Naive B cell (primary cell): ENCODE results near the gene TOM1L2. TPM values are rescaled to one million over a fixed set of nuclear protein-coding genes. Genes with fewer than 3 reads are reported as not detected.

Source experiments
- ATAC-seq, 2 donors: fragments of 150-1000 bp; cut with Tn5 transposase; 2 replicates each; pipeline ENCODE4 v1.10.0; 2021; ENCODE audit warnings: low read depth in 2 of 2, mild to moderate bottlenecking in 2 of 2, moderate library complexity in 2 of 2
- DNase-seq: peaks from one replicate; pipeline ENCODE4 v3.0.0; 2022
- H3K27ac Mint-ChIP-seq, 6 donors: one replicate each; pipeline ENCODE4 v1.8.0; 2020 to 2022; ENCODE audit warnings: mild to moderate bottlenecking in 6 of 6, mixed read lengths in 6 of 6, moderate library complexity in 5 of 6, inconsistent platforms in 2 of 6
- H3K27me3 Mint-ChIP-seq, 3 donors: one replicate each; pipeline ENCODE4 v1.8.0; 2021 to 2022; ENCODE audit warnings: mixed read lengths in 3 of 3, mild to moderate bottlenecking in 1 of 3
- H3K36me3 Mint-ChIP-seq, 2 donors: one replicate each; pipeline ENCODE4 v1.8.0; 2020 to 2022; ENCODE audit warnings: mixed read lengths in 2 of 2, inconsistent platforms in 1 of 2, mild to moderate bottlenecking in 1 of 2
- H3K4me1 Mint-ChIP-seq, 3 donors: one replicate each; pipeline ENCODE4 v1.8.0; 2020 to 2022; ENCODE audit warnings: mixed read lengths in 3 of 3, inconsistent platforms in 1 of 3, mild to moderate bottlenecking in 1 of 3, moderate library complexity in 1 of 3
- H3K4me3 Mint-ChIP-seq, 8 donors: one replicate each; pipeline ENCODE4 v1.8.0; 2020 to 2022; ENCODE audit warnings: mild to moderate bottlenecking in 8 of 8, mixed read lengths in 8 of 8, moderate library complexity in 8 of 8, inconsistent platforms in 2 of 8
- H3K9me3 Mint-ChIP-seq, 7 donors: one replicate each; pipeline ENCODE4 v1.8.0; 2020 to 2022; ENCODE audit warnings: mixed read lengths in 7 of 7, mild to moderate bottlenecking in 5 of 7, inconsistent platforms in 2 of 7, moderate library complexity in 1 of 7
- polyA plus RNA-seq, 6 donors: library from polyadenylated mRNA; unstranded; fragments of 300-500 nt; fragmentation: Illumina TruSeq; gene quantifications; one replicate each; pipeline ENCODE4 v1.2.3, GENCODE V29; 2021; ENCODE audit warnings: low read depth in 6 of 6

Gene TOM1L2
- polyA plus RNA-seq, 6 donors from 2014 or later: 2.5 to 7.0 (median 3.0) TPM

DNA sequence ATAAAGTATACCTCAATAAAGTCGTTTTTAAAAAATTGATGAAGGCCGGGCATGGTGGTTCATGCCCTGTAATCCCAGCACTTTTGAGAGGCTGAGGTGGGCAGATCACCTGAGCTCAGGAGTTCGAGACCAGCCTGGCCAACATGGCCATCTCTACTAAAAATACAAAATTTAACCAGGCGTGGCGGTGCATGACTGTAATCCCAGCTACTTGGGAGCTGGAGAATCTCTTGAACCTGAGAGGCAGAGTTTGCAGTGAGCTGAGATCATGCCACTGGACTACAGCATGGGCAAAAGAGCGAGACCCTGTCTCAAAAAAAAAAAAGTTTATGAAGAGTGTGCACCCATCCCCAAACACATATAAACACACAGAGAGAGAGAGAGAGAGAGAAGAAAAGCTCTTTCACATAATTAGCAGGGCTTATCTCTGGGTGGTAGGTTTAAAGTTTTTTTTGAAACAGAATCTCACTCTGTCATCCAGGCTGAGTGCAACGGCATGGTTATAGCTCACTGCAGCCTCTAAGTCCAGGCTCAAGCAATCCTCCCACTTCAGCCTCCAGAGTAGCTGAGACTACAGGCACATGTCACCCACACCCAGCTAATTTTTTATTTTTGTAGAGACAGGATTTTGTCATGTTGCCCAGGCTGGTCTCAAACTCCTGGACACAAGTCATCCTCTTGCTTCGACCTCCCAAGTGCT is 138.4 kb downstream of the TOM1L2 start:
- Mint-ChIP-seq H3K36me3 (no peaks in the 10 kb centered on the region), H3K27ac (peak overlapping the region in 5 of 6 donors; percentile 99 to 100 (median 100)), H3K27me3 (no peaks in the 10 kb centered on the region), H3K9me3 (no peaks in the 10 kb centered on the region), H3K4me1 (peaks cover 36 to 56% (median 55%) of the 10 kb centered on the region in 3 donors), H3K4me3 (peak overlapping the region; percentile 68 to 97 (median 88))
- ATAC-seq (no peak), DNase-seq (no peak)

DNA sequence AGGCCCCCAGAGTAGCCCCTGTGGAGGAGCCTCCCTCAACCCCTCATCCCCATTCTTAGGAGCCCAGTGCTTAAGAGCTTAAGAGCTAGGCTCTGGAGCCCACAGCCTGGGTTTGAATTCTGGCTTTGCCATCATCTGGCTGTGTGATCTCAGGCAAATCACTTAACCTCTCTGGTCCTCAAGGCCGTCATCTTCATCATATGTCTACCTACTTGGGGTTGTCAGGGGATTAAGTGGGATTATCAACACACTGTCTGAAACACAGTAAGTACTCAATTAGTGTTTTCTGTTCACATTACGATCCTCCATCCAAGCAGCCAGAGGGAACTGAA is 140.2 kb downstream of the TOM1L2 start:
- Mint-ChIP-seq H3K4me3 (peak overlapping the region in 1 of 8 donors; percentile 4), H3K27me3 (no peaks in the 10 kb centered on the region), H3K27ac (peak overlapping the region in 2 of 6 donors; percentile 56 to 66), H3K36me3 (no peaks in the 10 kb centered on the region), H3K9me3 (no peaks in the 10 kb centered on the region), H3K4me1 (peaks cover 35 to 47% (median 44%) of the 10 kb centered on the region in 3 donors)
- DNase-seq: no peak
- no peak for ATAC-seq

GRCh38 chr17:17831208-17832031 is 140.8 kb downstream of the TOM1L2 start:
- H3K9me3 Mint-ChIP-seq: no peaks in the 10 kb centered on the region
- H3K36me3 Mint-ChIP-seq: no peaks in the 10 kb centered on the region
- H3K4me1 Mint-ChIP-seq: peaks cover 39 to 51% (median 47%) of the 10 kb centered on the region in 3 donors
- DNase-seq: no peak
- H3K4me3 Mint-ChIP-seq: peak overlapping the region in 2 of 8 donors; percentile 39 to 40
- H3K27ac Mint-ChIP-seq: peak overlapping the region in 2 of 6 donors; percentile 65 to 76
- no peaks in the 10 kb centered on the region for H3K27me3 Mint-ChIP-seq
- ATAC-seq: no peak

DNA sequence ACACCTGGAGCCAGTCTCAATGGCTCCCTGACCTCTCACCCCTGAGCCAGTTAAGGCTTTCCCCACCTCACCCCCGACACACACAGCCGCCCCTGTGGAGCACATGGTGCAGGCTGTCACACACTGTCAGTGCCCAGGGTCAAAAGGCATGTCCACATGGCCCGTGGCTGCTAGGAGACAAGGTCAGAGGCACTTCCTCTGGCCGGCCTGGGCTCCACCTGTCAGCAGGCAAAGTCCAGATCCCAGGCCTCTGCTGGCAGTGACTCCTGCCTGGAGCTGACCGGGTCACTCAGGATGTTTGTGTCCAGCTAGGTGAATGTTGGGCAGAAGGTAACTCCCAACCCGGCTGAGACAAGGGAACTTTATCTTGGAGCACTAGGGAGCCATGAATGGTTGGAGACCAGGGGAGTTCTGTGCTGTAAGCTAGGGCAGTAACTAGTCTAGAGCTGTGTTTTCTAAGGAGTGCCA is 141.4 kb downstream of the TOM1L2 start:
- H3K27me3 Mint-ChIP-seq: no peaks in the 10 kb centered on the region
- DNase-seq (no peak), ATAC-seq (no peak)
- no peaks in the 10 kb centered on the region for H3K36me3 Mint-ChIP-seq
- H3K4me3 Mint-ChIP-seq: peak overlapping the region in 2 of 8 donors; percentile 39 to 40
- H3K4me1 Mint-ChIP-seq: peaks cover 42 to 53% (median 49%) of the 10 kb centered on the region in 3 donors
- peak overlapping the region in 1 of 6 donors; percentile 76 for H3K27ac Mint-ChIP-seq
- no peaks in the 10 kb centered on the region for H3K9me3 Mint-ChIP-seq

- Mint-ChIP-seq H3K27me3 (no peaks in the 10 kb centered on the region), H3K9me3 (no peaks in the 10 kb centered on the region), H3K4me1 (peaks cover 40 to 49% (median 46%) of the 10 kb centered on the region in 3 donors), H3K4me3 (no peak overlapping the region), H3K27ac (no peak overlapping the region), H3K36me3 (no peaks in the 10 kb centered on the region)
- ATAC-seq: no peak
- no peak for DNase-seq
Observed at GRCh38 chr17:17830269-17830567, 142.0 kb downstream of the TOM1L2 start.

DNA sequence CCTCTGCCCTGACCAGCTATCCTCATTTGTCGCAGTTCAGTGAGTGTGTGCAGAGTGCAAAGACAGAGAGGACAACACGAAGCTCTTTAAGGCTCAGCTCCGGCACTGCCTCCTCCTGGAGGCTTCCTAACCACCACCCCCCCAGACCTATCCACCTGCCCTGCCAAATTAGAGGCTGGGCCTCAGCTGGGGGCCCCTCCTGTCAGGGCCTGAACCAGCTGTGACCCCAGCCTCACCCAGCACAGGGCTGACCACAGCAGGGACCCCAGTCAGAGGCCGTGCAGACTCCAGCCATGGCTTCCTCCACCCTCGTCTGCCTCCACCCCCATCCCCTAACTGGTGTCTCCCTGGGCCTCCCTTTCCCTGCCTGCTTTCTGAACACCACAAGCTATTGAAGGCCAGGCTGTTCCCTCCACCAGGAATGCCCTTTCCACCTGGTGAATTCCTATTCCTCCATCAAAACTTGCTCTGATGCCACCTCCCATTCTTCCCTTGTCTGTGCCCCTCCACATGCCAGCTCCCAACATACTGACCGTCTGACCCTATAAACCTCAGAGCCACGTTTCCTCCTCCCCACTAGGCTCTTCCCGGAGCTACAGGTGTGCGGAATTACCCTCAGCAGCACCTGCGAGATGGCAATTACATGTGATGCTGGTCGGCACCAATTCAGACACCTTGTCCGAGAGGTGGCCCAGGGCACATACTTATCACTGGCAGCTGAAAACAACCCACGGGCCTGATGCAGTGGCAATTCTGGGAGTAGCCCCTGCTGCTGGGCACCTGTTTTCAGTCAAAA is 144.2 kb downstream of the TOM1L2 start:
- H3K4me3 Mint-ChIP-seq: peak overlapping the region in 1 of 8 donors; percentile 40
- H3K27me3 Mint-ChIP-seq: no peaks in the 10 kb centered on the region
- no peaks in the 10 kb centered on the region for H3K9me3 Mint-ChIP-seq
- H3K27ac Mint-ChIP-seq: peak overlapping the region in 1 of 6 donors; percentile 13
- ATAC-seq (no peak), DNase-seq (no peak)
- H3K4me1 Mint-ChIP-seq: peaks cover 36 to 47% (median 46%) of the 10 kb centered on the region in 3 donors
- no peaks in the 10 kb centered on the region for H3K36me3 Mint-ChIP-seq

DNA sequence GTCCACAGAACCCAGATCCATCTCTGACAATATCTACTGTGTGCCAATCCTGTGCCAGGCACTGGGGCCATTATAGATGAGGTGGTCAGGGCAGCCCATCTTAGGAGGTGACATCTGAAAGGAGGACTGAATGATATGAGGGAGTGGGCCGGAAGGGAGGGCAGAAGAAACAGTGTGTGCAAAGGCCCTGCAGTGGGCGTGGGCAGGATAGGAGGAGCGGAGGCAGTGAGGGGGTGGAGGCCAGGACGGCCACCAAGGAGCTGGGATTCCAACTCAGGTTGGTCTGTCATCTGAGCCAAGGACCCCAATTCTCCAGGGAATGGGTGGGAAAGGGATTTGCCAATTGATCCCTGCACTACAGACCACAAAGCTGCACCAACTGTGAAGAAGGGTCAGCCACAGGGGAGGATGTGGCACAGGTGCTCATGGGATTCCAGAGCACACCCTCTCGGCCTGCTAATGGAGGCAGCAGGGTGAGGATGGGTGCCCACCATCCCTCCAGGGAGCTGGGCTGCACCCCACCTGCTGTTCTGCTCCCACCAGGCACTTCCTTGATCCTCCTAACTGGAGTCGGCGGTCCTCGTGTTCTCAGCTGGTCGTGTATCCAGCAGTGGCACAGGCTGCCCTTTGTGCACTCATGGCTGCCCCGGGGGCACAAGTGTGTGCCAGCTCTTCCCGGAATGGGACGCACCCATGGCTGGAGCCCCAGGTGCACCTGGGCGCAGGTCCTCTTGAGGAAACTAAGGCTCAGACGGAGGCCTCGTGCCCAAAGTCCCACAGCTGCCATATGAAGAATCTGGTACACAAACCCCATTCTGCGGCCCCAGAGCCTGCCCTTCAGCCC is 145.0 kb downstream of the TOM1L2 start:
- Mint-ChIP-seq H3K36me3 (no peaks in the 10 kb centered on the region), H3K4me3 (peak overlapping the region in 3 of 8 donors; percentile 1 to 19 (median 7)), H3K9me3 (no peaks in the 10 kb centered on the region), H3K4me1 (peaks cover 41 to 51% (median 48%) of the 10 kb centered on the region in 3 donors), H3K27me3 (no peaks in the 10 kb centered on the region), H3K27ac (peak overlapping the region in 1 of 6 donors; percentile 13)
- DNase-seq (no peak), ATAC-seq (no peak)

DNA sequence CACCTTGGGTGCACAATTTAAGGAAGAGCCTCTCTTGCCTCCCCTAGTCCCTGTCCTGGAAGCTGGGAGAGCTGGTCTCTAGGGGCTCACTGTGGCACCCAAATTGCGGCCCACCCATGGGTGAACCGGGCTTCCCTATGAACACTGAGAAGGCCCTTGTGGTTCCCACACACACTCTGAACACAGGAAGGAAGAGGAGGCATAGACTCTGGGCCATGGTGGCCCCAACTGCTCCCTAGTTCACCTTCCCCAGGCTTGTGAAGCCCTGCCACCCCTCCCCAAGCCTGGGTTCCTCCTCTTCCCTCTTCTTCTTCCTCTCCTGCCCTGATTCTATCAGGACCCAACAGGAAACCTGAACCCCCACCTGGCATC is 145.9 kb downstream of the TOM1L2 start:
- Mint-ChIP-seq H3K27me3 (peaks cover 0 to under 1% (median 0%) of the 10 kb centered on the region in 3 donors), H3K4me3 (peak overlapping the region in 3 of 8 donors; percentile 7 to 61 (median 17)), H3K4me1 (peaks cover 39 to 53% (median 43%) of the 10 kb centered on the region in 3 donors), H3K9me3 (no peaks in the 10 kb centered on the region), H3K27ac (peak overlapping the region in 2 of 6 donors; percentile 1 to 74), H3K36me3 (no peaks in the 10 kb centered on the region)
- no peak for ATAC-seq
- no peak for DNase-seq

DNA sequence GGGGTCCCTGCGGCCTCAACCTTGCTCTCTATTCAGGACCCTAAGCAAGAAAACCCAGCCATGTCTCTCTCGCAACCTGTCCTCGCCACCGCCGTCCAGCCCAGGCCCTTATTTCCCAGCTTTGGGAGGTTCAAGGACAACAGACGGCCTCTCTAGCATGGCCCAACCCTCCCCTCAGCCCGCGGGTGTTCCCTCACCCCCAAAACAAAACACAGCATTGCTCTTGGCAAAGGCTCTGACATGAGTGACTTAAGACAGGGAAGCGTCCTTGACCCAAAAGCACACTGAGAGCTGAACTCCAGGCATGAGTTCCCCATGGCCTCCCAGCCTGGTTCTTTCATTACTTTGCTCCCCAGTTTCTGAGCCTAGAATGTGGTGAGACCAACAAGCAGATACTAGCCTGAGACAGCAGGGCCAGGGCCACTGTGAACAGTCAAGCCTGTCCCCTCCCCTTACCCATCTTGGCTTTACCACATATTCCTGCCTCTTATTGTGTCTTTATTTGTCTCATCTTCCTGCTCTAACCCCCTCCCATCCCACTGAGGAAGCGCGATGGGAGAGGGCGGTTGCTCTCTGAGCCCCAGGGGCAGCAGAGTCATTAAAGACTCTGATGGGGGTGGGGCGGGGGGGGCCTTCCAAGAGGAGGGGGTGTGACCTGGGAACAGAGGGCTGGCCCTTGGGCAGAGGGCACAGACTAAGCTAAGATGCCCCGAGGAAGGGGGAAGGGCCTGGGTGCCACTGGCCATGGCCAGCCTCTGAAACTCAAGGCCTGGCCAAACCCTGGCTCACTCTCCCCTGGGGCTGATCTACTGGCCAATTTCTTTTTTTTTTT is 147.2 kb downstream of the TOM1L2 start:
- Mint-ChIP-seq H3K9me3 (no peaks in the 10 kb centered on the region), H3K27me3 (peaks cover 0 to 4% (median 0%) of the 10 kb centered on the region in 3 donors), H3K27ac (peak overlapping the region in 4 of 6 donors; percentile 74 to 93 (median 80)), H3K4me1 (peaks cover 39 to 58% (median 48%) of the 10 kb centered on the region in 3 donors), H3K4me3 (peak overlapping the region; percentile 64 to 88 (median 76)), H3K36me3 (no peaks in the 10 kb centered on the region)
- DNase-seq (no peak), ATAC-seq (no peak)

GRCh38 chr17:17824119-17824782 is 147.9 kb downstream of the TOM1L2 start:
- H3K27me3 Mint-ChIP-seq: peaks cover 0 to 4% (median 0%) of the 10 kb centered on the region in 3 donors
- peak overlapping the region; percentile 48 to 93 (median 88) for H3K27ac Mint-ChIP-seq
- H3K9me3 Mint-ChIP-seq: no peaks in the 10 kb centered on the region
- peak overlapping the region; percentile 70 to 91 (median 88) for H3K4me3 Mint-ChIP-seq
- DNase-seq (no peak), ATAC-seq (peak; percentile 20 to 23)
- H3K4me1 Mint-ChIP-seq: peaks cover 39 to 58% (median 48%) of the 10 kb centered on the region in 3 donors
- no peaks in the 10 kb centered on the region for H3K36me3 Mint-ChIP-seq

GRCh38 chr17:17823433-17824118 is 148.6 kb downstream of the TOM1L2 start:
- Mint-ChIP-seq H3K4me3 (peak overlapping the region; percentile 70 to 91 (median 88)), H3K36me3 (peaks cover 0 to 5% of the 10 kb centered on the region in 2 donors), H3K9me3 (no peaks in the 10 kb centered on the region), H3K27me3 (peaks cover 0 to 4% (median 0%) of the 10 kb centered on the region in 3 donors), H3K27ac (peak overlapping the region in 5 of 6 donors; percentile 75 to 93 (median 90)), H3K4me1 (peaks cover 43 to 58% (median 52%) of the 10 kb centered on the region in 3 donors)
- peak; percentile 89 for ATAC-seq
- DNase-seq: peak; percentile 73
